GM12878 (cell line): ENCODE measurements around the gene COL23A1. TPM values are rescaled to one million over a fixed set of nuclear protein-coding genes. Genes with fewer than 3 reads are reported as not detected.

Experiments used
- BACH1 ChIP-seq: fragments of 450-650 bp; IDR thresholded peaks from 2 replicates; pipeline ENCODE4 v1.6.1; 2017; ENCODE audit warnings: mild to moderate bottlenecking, borderline replicate concordance
- BHLHE40 ChIP-seq, 2 experiments: fragments of 450-650 bp in 1 of 2; IDR thresholded peaks; 2 replicates each; pipeline ENCODE4 v1.6.1; 2011 to 2017; ENCODE audit warnings: low read depth in 2 of 2, borderline replicate concordance in 1 of 2, improper control_type of control experiment in 1 of 2, low read length in 1 of 2, mild to moderate bottlenecking in 1 of 2
- CBX3 ChIP-seq: fragments of 200-600 bp; sonication (generic); IDR thresholded peaks from 2 replicates; pipeline ENCODE4 v1.6.1; 2016; ENCODE audit warnings: low read depth, borderline replicate concordance
- CHD2 ChIP-seq: IDR thresholded peaks from 2 replicates; pipeline ENCODE4 v1.6.1; 2011; ENCODE audit warnings: low read depth, low read length, improper control_type of control experiment, borderline replicate concordance
- CHD4 ChIP-seq: fragments of 200-600 bp; sonication (generic); IDR thresholded peaks from 2 replicates; pipeline ENCODE4 v1.6.1; 2016; ENCODE audit warnings: mild to moderate bottlenecking
- CREM ChIP-seq: IDR thresholded peaks from 2 replicates; pipeline ENCODE4 v1.6.1; 2014; ENCODE audit warnings: antibody characterized with exemption, low read depth
- DPF2 ChIP-seq: fragments of 450-650 bp; IDR thresholded peaks from 2 replicates; pipeline ENCODE4 v1.6.1; 2017; ENCODE audit warnings: mild to moderate bottlenecking
- E2F8 ChIP-seq: fragments of 450-650 bp; IDR thresholded peaks from 2 replicates; pipeline ENCODE4 v1.6.1; 2018; ENCODE audit warnings: mild to moderate bottlenecking, low read depth, moderate library complexity; ENCODE audit not compliant: partially characterized antibody
- E4F1 ChIP-seq: fragments of 450-650 bp; IDR thresholded peaks from 2 replicates; pipeline ENCODE4 v1.6.1; 2018; ENCODE audit warnings: borderline replicate concordance, mild to moderate bottlenecking; ENCODE audit not compliant: partially characterized antibody
- GATAD2B ChIP-seq: fragments of 450-650 bp; conservative IDR thresholded peaks from 2 replicates; pipeline ENCODE4 v1.6.1; 2017; ENCODE audit warnings: low read depth, mild to moderate bottlenecking, moderate library complexity
- HDGF ChIP-seq: fragments of 450-650 bp; IDR thresholded peaks from 2 replicates; pipeline ENCODE4 v1.6.1; 2016; ENCODE audit warnings: antibody characterized with exemption
- KDM1A ChIP-seq: fragments of 200-600 bp; sonication (generic); IDR thresholded peaks from 2 replicates; pipeline ENCODE4 v1.6.1; 2016; ENCODE audit warnings: borderline replicate concordance
- MLLT1 ChIP-seq: fragments of 450-650 bp; IDR thresholded peaks from 2 replicates; pipeline ENCODE4 v1.6.1; 2016; ENCODE audit warnings: mild to moderate bottlenecking
- MTA2 ChIP-seq: fragments of 450-650 bp; IDR thresholded peaks from 2 replicates; pipeline ENCODE4 v1.6.1; 2016; ENCODE audit warnings: low read depth, mild to moderate bottlenecking, moderate library complexity
- NBN ChIP-seq: fragments of 450-650 bp; IDR thresholded peaks from 2 replicates; pipeline ENCODE4 v1.6.1; 2016
- POLR2A ChIP-seq: IDR thresholded peaks from 2 replicates; pipeline ENCODE4 v1.6.1; 2011; ENCODE audit warnings: low read depth, mild to moderate bottlenecking, low read length
- RELB ChIP-seq: fragments of 450-650 bp; IDR thresholded peaks from 2 replicates; pipeline ENCODE4 v1.6.1; 2017; ENCODE audit warnings: low read depth, mild to moderate bottlenecking, moderate library complexity
- SIN3A ChIP-seq: IDR thresholded peaks from 2 replicates; pipeline ENCODE4 v1.6.1; 2012; ENCODE audit warnings: low read depth, low read length, improper control_type of control experiment
- SMAD5 ChIP-seq: IDR thresholded peaks from 2 replicates; pipeline ENCODE4 v1.6.1; 2016; ENCODE audit warnings: antibody characterized with exemption, low read depth
- SREBF2 ChIP-seq: IDR thresholded peaks from 2 replicates; pipeline ENCODE4 v1.6.1; 2012; ENCODE audit warnings: mild to moderate bottlenecking, low read length
- USF1 ChIP-seq: IDR thresholded peaks from 2 replicates; pipeline ENCODE4 v1.6.1; 2011; ENCODE audit warnings: borderline replicate concordance, low read depth, mild to moderate bottlenecking, moderate library complexity, mixed read lengths, low read length; ENCODE audit not compliant: insufficient read depth; ENCODE audit errors: extremely low read length
- polyA plus RNA-seq, 11 experiments: library from polyadenylated mRNA; depleted of rRNA in 4 of 11; unstranded in 6 of 11; stranded (reverse) in 5 of 11; fragments of >200 nt; fragmentation: Nextera tagmentation in 4 of 11; fragmentation: Illumina TruSeq in 1 of 11; extraction: Ambion mirVana in 4 of 11; extraction: Trizol in 1 of 11; gene quantifications; 1 replicate in 1 of 11; 2 replicates in 10 of 11; pipeline versions ENCODE4 v1.2.1 to v1.2.3, GENCODE V29; 2011 to 2016; ENCODE audit warnings: inconsistent platforms in 2 of 11, missing spikeins in 2 of 11, low read depth in 1 of 11
- total RNA-seq, 4 experiments: library from RNA; depleted of rRNA in 3 of 4; stranded (reverse); fragments of >200 nt in 3 of 4; fragmentation: Illumina TruSeq in 1 of 4; extraction: Trizol in 1 of 4; gene quantifications; 2 replicates each; pipeline versions ENCODE4 v1.2.1 to v1.2.3, GENCODE V29; 2013 to 2021

Gene COL23A1
- total and polyA plus RNA-seq, 10 of the 15 experiments (the other 5 are each of a cell fraction or from before 2014, with no cell fraction given) = 0.03 to 0.83 (median 0.09) TPM; not detected in 5

GRCh38 chr5:178626484-178627258 is 36.5 kb upstream of the COL23A1 start, which contains the start of gene CLK4 (continued):
- TF ChIP-seq RELB (peak; percentile 92), DPF2 (peak; percentile 49), GATAD2B (peak; percentile 83; the same call in 1 of the 2 replicates), CREM (peak; percentile 70), E2F8 (no peak), HDGF (peak; percentile 93), CBX3 (no peak), MLLT1 (peak; percentile 63; the same call in 1 of the 2 replicates), E4F1 (peak; percentile 80), SIN3A (0 out of 2 replicates have a peak, but pooled peaks have one; percentile 35), CHD2 (0 out of 2 replicates have a peak, but pooled peaks have one; percentile 3), CHD4 (no peak), BHLHE40 (IDR thresholded peaks at IDR 0.05; ENCODE audit: borderline replicate concordance in 1 of 2, low read depth in 2 of 2, low read length in 1 of 2) (peak; percentile 24 to 65; a peak in 2 of 4 replicates), NBN (peak; percentile 81; the same call in 1 of the 2 replicates), BACH1 (peak; percentile 57; the same call in 1 of the 2 replicates), KDM1A (no peak), USF1 (peak; percentile 85), POLR2A (peak; percentile 94), SMAD5 (peak; percentile 56; the same call in 1 of the 2 replicates), SREBF2 (no peak; the same call in 1 of the 2 replicates), MTA2 (no peak)
